Measurements from ENCODE around the gene JUND.

GRCh38 chr19:18321734-18322102, 40.3 kb upstream of the JUND start:
- TF ChIP-seq, protein P1, sequence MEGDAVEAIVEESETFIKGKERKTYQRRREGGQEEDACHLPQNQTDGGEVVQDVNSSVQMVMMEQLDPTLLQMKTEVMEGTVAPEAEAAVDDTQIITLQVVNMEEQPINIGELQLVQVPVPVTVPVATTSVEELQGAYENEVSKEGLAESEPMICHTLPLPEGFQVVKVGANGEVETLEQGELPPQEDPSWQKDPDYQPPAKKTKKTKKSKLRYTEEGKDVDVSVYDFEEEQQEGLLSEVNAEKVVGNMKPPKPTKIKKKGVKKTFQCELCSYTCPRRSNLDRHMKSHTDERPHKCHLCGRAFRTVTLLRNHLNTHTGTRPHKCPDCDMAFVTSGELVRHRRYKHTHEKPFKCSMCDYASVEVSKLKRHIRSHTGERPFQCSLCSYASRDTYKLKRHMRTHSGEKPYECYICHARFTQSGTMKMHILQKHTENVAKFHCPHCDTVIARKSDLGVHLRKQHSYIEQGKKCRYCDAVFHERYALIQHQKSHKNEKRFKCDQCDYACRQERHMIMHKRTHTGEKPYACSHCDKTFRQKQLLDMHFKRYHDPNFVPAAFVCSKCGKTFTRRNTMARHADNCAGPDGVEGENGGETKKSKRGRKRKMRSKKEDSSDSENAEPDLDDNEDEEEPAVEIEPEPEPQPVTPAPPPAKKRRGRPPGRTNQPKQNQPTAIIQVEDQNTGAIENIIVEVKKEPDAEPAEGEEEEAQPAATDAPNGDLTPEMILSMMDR (conservative IDR thresholded peaks at IDR 0.05; ENCODE audit: low read length) = no peak
- TF ChIP-seq EZH2phosphoT487 (IDR thresholded peaks at IDR 0.05; ENCODE audit: borderline replicate concordance, low read depth, low read length) = no peak

Measured in OCI-LY7 (cell line).